HG03571 (cell line): ENCODE data around the gene KLF16.

Experiments
- ATAC-seq: cut with Tn5 transposase; IDR thresholded peaks from one replicate; pipeline ENCODE4 v1.9.1; 2021; ENCODE audit not compliant: unreplicated experiment

Gene KLF16

DNA sequence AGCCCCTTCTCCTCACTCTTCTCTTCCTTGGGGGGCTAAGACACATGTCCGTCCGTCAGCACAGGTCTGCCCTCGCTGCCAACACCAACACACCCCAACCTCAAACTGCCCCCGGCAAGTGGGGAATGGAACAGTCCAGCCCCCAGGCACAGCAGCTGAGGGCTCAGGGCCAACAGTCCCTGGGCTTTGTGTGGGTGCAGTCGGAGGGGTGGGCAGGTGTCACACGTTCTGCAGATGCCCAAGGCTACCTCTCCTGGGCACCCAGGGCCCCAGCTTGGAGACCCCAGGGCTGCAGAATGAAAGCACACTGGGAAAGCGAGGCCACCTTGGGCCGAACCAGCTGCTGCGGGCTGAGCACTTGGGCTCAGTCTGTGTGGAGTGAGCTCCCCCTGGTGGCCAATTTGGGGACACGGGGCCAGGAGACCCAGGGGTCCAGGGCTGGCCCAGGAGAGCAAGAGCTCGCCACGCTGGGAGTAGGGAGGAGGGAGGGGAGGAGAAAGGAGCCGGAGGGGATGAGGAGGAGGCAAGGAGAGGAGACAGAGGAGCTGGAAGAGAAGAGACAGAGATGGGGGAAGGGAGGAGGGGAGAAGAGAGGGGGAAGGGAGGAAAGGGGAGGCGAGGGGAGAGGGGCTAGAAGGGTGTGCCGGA is 37.3 kb downstream of the KLF16 start:
- ATAC-seq: no peak

DNA sequence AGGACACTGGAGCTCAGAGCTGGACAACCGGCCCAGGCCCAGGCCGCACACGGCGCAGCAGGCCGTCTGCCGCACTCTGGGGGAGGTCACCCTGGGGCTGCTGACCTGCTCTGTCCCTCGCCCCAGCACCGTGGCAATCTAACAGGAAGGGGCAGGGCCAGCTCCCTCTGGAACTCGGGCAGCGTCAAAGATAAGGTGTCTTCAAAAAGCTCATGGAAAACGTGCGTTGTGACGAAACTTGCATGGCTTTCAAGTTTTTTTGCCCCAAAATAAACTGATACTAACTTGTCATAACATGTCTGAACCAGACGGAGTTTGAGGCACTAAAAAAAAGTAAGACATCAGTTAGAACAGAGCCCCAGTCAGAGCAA is 39.1 kb downstream of the KLF16 start:
- ATAC-seq: no peak

DNA sequence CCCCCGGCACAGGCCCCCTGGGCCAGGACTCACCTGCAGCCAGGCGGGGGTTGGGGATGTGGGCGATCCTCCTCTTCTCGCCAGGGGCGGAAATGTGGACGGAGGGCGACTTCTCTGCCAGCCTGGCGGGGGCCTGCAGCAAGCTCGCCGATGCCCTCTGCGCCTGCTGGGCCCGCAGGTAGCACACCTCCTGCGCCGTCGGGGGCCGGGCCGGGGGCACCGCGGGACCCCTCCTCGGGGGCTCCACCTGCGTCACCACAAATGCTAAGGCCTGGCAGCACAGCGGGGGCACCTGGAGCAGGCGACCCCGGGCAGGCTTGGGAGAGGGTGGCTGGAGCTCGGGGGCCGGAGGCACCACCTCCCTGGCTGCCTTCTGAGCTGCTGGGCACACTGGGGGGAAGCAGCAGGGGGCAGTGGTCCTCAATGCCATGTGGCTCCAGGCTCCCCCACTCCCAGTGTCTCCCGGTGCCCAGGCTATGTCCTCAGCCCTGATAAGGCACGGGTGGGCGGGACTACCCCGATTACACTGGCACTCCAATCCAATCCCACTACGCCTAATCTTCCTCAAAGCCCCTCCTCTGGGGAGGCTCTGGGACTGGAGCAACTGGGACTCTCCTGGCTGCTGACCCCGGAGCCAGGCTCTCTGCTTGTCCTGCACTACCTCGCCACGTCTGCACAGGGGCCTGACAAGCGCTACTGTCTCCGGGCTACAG is 39.7 kb downstream of the KLF16 start:
- ATAC-seq: no peak

DNA sequence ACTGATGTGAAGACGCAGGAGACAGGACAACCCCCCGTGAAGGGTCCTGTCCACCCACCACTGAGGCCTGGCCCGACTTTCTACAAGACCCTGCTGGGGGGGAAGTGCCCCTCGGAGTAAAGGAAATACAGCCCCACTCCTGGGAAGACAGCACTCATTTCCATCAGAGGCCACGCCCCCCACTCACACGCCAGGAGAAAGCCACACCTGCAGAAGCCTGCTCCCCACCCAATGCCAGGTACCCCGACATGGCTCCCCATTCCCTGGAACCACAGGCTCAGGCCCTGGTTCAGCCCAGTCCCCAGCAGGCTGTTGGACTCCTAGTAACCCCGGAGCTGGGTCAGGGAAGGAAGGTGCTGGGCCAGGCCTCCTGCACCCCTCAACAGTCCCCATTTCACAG is 40.4 kb downstream of the KLF16 start:
- ATAC-seq: no peak

DNA sequence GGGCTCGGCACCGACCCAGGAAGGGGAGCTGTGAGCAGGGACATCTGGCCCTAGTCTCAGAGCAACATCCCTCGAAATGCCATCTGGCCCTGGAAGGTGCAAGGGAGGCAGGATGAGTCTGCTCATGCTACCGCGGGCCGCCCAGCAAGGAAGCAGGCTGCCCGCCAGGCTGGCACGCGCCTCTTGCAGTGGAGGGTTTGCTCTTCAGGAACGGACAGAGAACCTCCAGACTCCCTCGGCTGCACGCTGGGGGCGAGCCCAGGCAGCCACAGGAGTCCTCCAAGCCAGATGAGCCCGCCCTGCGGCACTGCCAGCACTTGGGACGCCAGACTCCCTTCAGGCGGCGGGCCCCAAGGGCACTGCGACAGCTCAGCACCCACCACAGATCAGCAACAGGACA is 41.2 kb downstream of the KLF16 start:
- ATAC-seq: no peak

DNA sequence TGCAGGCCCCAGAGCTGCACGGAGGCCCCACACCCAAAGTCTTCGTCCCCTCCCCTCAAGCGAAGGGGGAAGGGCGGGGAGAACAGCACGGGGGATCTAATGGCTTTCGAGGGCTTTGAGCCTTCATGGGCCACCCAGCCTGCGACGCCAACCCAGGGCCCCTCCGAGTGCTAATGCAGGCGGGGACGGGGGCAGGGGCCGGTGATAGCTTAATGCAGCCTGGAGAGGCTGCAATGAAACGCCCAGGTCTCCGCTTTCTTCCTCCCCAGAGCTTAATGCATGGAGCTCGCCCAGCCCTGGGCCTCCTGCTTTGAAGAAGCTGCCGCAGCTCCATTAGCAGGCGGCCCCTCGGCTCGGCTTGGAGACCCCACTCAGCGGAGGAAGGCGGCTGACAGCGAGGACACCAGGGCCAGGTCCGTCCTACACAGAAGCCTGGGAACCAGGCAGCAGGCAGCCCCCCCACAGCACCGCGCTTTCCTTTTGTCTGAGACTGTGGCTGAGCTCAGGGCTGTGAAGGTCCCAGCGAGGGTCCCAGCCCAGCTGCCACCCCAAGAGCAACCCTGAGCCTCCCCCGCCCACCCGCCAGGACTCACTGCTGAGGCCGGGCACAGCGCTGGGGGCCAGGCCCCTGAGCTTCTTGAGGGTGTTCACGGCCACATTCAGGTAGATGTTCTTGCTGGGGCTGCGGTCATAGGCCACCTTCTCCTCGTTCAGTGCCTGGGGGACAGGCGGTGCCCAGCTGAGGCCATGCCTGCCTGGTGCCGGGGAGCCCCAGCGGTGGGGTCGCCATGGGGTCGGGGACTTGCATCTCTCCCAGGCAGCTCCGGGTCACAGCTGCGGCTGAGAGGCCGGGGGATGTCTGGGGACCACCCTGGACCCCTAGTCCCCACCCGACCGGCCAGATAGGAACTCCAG is 43.8 kb downstream of the KLF16 start:
- no peak for ATAC-seq

DNA sequence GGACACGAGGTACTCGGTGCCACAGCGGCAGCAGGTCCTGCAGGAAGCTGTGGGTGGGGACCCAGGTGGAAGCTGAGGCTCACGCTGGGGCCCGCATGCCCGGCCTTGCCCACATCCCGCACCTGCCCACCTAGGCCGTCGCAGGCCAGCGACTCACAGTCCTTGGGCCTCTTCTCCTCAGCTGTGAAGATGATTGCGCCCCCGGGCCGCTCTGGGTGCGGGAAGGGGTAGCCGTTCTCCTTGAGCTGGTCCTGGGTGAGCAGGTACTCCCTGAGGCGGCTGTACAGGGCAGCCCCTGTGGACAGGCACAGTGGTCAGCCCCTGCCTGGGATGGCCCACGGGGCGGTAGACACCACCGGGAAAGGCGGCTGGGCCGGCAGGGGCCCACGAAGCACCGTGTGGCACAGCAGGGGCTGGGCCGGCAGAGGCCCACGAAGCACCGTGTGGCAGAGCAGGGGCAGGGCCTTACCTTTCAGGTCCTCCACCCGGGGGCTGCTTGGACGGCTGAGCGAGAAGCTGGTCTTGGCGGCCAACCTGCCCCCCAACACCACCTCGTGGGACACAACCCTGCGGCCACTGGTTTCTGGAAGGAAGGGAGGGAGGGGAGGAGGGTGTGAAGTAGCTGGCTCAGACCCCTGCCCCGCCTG is 44.7 kb downstream of the KLF16 start:
- no peak for ATAC-seq

DNA sequence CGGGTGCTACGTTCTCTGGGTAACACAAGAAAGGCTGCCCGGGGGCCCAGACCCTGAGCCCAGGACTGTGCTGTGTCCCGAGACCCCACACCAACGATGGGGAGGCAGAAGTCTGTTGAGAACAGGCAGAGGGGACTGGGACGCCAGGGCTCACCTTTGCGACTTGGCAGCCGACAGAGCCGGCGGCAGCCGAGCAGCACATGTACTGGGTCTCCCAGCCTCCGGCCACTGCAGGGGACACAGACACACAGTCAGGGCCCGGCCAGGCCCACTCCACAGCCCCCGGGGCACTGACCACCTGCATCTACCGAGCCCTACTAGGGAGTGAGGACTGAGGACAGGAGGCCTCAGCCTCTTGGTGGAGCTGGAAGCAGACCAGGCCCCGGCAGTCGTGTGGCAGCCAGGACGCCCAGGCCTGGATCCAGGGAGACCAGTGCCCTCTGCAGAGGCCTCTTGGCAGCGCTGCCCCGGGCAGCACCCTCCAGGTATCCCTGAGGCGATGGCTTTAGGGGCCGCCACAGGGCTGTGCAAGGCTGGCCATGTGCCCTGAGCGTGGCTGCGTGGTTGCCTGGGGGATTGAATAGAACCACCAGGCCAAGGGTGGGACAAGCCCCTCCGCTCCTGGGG is 45.7 kb downstream of the KLF16 start:
- no peak for ATAC-seq

DNA sequence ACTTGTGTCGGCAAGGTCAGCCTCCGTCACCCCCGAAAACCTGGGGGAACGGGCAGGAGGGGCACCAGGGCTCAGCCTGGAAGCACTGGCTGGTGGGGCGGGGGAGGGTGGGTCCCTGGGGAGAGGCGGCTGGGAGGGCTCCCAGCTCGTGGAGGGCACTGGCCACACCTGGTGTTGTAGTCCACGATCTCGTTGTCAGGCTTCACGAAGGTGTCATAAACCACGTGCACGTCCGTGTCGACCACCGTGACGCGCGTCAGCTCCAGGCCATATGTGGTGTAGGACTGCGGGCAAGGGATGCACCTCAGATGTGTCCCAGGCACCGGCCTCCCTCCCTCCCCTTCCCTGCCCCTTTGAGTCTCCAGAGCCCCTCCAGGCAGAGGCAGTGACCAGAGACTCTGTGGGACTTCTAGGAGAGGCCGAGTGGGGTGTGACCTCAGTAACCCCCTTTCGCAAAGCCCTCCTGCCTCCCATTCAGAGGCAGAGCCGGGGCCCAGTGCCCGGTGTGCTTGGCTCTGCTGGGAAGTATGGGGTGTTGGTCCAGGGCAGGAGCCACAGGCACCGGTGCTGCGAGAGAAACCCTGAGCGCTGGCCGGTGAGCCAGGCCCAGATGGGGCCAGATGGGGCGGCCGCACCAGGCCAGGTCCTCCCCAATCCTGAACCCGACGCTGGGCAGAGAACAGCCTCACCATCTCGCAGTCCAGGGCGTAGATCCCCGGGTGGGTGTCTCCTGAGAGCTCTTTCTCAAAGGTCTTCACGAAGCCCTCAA is 46.7 kb downstream of the KLF16 start:
- ATAC-seq: no peak

DNA sequence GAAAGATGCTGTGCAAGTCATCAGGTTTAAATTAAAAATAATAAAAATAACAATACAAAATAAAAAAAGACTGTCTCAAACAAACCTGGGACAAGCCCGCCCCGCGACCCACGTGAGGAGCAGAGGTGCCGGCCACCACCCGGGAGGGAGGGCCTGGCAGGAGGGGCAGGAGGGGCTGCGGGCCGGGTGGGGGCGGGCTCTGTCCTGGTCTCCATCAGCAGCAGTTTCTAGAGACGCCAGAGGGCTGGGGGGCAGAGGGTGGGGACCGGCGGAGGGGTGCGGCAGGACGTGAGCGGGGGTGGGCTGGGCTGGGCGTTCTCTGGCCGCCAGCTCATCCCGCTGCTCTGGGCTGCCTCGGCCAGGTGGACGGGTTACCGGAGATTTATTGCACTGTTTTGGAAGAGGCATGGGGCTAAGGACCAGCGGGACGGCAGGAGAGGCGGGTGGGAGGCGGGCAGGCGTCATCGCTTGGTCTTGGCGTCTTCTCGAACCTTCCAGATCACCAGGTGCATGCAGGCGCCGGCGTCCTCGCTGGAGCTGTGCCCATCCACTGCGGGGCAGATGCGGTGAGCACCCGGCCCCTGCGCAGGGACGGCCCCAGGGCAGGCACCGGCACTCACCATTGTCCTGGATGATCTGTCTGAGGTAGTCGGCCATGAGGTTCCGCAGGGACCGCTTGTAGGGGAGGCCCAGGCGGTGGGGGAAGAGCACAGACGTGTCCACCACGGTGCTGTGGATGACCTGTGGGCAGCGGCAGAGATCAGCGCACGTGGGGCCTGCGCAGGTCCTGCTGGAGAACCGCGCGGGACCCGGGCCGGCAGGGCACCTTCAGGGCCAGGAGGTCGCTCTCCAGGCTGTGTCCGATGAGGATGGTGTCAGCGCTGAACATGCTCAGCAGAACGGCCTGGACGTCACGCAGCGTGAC is 47.5 kb downstream of the KLF16 start:
- ATAC-seq: no peak

DNA sequence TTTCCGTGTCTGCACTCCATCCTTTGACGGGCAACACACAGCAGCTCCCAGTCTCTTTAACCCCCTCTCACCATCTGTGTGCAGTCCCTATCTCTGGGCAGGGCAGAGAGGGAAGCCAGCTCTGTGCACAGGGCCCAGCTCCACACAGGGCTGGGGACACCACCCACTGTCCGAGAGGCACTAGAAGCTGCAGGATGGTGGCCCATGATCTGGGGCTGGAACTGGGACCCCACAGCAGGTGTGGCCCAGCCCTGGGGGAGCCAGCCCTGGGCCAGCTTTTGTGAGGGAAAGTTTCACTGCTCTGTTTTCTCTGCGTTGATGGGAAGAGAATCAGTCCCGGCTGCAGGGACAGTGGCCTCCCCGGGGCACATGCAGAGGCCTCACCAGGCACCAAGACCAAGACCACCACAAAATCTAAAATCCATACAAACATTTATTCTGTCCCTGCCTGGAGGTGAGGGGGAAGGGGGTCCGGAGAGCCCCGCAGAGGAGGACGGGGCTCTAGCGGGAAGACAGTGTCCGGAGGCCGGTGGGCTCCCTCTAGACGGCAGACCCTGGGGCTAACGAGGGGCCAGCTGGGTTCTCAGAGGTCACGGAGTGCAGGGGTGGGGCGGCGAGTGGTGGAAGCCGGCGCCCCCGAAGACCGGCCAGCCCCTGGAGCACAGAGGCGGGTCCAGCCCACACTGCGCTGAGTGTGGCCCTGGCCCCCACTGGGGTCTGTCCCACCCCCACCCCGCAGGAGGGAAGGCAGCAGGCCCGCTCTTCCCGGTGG is 48.4 kb downstream of the KLF16 start:
- ATAC-seq: no peak

DNA sequence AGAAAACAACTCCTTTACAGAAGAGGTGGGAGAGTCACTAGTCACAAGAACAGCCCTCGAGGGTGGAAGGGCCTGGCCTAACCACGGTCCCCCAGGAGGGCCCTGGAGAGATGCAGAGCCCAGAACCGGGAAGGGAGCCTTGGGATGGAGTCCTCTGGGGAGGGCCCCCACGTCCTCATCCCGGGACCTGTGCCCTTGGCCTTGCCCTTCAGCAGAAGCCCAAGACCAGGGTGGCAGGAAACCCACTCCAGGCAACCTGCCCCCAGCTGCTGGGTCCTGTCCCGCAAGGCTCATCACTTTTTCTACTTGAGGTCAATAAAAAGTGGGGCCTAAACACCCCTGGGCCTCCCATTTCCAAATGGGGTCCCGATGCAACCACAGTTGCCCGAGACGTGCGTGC is 49.0 kb downstream of the KLF16 start:
- ATAC-seq: no peak

DNA sequence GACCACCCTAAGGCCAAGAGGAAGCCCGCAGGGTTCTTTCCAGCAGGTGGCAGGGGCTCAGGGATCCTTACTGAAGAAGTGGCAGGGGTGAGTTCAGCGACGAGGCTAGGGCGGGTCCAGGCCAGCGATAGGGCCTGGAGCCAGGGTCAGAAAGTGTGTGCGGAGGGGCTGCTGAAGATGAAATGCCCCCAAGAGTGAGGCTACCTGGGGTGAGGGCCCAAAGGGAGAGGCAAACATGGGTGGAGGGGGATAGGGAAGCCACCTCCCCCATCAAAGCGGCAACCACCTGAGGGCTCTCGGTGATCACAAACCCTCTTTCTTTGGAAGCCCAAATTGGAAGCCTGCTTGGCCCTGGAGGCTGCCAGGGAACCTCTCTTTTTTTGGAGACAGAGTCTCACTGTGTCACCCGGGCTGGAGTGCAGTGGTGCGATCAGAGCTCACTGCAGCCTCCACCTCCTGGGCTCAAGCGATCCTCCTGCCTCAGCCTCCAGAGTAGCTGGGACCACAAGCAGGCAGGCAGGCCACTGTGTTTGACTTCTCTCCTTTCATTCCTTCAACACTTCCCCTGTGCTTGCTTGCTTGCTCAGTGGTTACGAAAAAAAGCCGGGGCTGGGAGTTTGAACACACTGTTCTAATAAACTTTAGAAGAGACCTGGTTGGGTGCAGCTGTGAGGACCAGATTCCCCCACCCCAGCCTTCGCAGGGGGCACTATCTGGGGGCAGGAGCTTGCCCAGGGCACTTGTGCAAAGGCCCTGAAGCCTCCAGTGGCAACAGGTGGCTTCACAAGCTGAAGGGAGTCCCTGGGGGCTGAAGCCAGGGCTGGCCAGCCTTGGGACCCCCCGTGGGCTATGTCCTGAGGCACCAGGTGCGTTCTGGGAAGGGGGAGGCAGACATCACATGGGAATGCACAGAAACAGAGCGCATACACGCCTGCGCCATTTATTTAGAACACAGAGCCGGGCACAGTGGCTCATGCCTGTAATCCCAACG is 49.9 kb downstream of the KLF16 start:
- ATAC-seq: no peak

DNA sequence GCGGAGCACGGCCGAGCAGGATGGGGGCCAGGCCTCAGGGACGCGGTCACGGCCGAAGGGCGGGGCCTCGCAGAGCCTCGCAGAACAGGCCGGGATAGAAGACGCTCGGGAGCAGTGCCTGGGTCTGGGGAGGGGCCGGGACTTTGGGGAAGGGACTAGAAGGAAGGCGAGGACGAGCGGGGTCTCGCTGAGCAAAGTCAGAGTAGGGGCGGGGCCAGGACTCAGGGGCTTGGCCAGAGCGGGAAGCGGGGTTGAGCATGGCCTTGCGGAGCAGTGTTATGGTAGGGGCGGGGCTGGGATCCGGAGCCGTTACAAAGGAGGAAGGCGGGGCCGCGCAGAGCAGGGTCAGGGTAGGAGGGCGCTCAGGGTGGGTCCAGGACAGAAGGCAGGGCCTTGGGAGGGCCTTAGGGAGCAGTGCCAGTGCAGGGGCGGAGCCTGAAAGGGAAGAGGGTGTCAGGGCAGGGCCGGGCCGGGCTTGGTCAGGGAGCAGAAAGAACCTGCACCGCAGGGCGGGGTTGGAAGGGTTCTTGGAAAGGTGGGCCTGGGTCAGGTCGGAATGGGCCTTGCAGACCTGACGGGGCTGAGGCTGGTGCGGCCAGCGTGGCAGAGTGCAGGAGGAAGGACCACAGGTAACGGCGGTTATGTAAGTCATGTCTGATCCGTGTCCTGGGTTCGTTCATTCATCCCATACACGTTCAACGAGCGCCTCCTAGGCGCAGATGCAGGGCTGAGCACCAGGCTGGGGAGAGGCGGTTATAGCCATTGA is 50.8 kb downstream of the KLF16 start:
- ATAC-seq: peak; percentile 70

DNA sequence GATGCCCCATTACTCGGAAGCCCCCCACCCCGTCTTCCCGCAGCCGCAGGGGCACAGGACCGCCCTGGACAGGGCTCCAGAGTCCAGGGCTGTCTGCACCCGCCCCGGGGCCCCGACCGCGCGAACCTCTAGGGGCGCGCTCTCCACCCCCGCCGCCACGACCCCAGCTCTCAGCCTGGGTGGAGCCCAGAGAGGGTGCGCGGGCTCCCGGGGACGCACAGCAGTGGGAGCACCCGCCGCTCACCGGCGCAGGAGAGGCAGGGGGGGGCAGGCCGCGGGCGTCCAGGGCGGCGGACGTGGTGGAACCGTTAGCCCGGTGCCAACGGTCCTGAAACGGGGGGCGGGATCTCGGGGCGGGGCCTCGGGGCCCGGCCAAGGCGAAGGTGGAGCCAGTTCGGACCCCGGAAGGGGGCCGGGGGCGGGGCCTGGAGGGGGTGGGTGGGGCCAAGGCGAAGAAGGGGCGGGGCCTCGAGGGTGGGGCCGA is 51.4 kb downstream of the KLF16 start, which contains the start of gene ATP8B3:
Gene ATP8B3, minus strand, starts transcription at position 335 of the 484 bp plus-strand sequence. CDS start 540 bp downstream, outside the sequence.
- ATAC-seq: peak; percentile 22

DNA sequence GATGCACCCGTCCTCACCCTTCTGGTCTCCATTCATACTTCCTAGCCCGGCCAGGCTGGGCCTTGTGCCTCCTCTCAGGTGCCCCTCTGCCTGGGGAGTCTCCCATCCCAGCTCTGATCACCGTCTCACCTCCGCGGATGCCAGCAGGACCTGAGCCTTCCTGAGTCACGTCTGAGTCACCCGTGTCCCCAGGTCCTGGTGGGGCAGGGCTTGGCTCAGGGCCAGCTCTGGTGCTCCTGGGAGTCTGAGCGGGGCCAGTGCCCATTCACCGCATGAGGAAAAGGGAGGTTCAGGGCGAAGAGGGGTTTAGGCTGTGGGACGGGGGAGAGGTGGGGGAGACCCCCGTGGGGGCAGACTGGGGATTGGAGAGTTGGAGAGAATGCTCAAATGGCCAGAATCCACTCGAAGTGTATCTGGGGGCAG is 51.9 kb downstream of the KLF16 start:
- no peak for ATAC-seq
